Esophagus muscularis mucosa (tissue), 4 donors: ENCODE results near the gene CYSRT1. TPM values are rescaled to one million over a fixed set of nuclear protein-coding genes. Genes with fewer than 3 reads are reported as not detected.

Source experiments
- DNase-seq: peaks from one replicate; pipeline ENCODE4 v3.0.0-alpha.2; 2017; ENCODE audit errors: extremely low spot score
- H3K27ac ChIP-seq, 4 donors: fragments of 200-600 bp; sonication (generic); replicated peaks in 1 of 4; 1 replicate in 3 of 4; 2 replicates in 1 of 4; pipeline ENCODE4 v1.5.1; 2016 to 2019; ENCODE audit warnings: mild to moderate bottlenecking in 1 of 4
- H3K27me3 ChIP-seq, 4 donors: fragments of 200-600 bp; sonication (generic); one replicate each; pipeline versions ENCODE4 v1.5.1 to v1.6.0; 2016 to 2019
- H3K36me3 ChIP-seq, 4 donors: fragments of 200-600 bp; sonication (generic); one replicate each; pipeline ENCODE4 v1.5.1; 2016 to 2019
- H3K4me1 ChIP-seq, 4 donors: fragments of 200-600 bp; sonication (generic); one replicate each; pipeline ENCODE4 v1.5.1; 2016 to 2019
- H3K4me3 ChIP-seq, 4 donors: fragments of 200-600 bp; sonication (generic); 1 replicate in 2 of 4; 2 replicates in 2 of 4; pipeline ENCODE4 v1.5.1; 2016 to 2019; ENCODE audit warnings: mild to moderate bottlenecking in 4 of 4, moderate library complexity in 1 of 4
- H3K9me3 ChIP-seq, 4 donors: fragments of 200-600 bp; sonication (generic); 1 replicate in 3 of 4; 2 replicates in 1 of 4; pipeline ENCODE4 v1.5.1; 2016 to 2019
- EP300 ChIP-seq: sonication (generic); formaldehyde crosslinking; IDR thresholded peaks from one replicate; pipeline ENCODE4 v1.6.1; 2017; ENCODE audit warnings: antibody characterized with exemption
- POLR2A ChIP-seq: fragments of 450-650 bp; IDR thresholded peaks from one replicate; pipeline ENCODE4 v1.6.1; 2017; ENCODE audit warnings: antibody characterized with exemption, moderate library complexity, mild to moderate bottlenecking, low read depth
- POLR2AphosphoS5 ChIP-seq, 2 donors: sonication (generic); formaldehyde crosslinking; IDR thresholded peaks; one replicate each; pipeline ENCODE4 v1.6.1; 2017; ENCODE audit warnings: antibody characterized with exemption in 2 of 2
- WGBS: methylation state at CpG from one replicate; pipeline ENCODE4 v1.1.5; 2018; 5-methylcytosine and 5-hydroxymethylcytosine counted together
- intact Hi-C: fragments of 100-400 bp; cut with DNase I; formaldehyde crosslinking; loops from one replicate; pipeline ENCODE4 v1.15.1; 2023
- total RNA-seq, 4 donors: library from RNA; depleted of rRNA; stranded (reverse); fragments of >200 nt; gene quantifications; one replicate each; pipeline versions ENCODE4 v1.1.0 to v1.2.1, GENCODE V29; 2016
- TF ChIP-seq, protein P1 (sequence below), 3 experiments: fragments of 200-600 bp in 2 of 3; fragments of 450-650 bp in 1 of 3; sonication (generic) in 2 of 3; IDR thresholded peaks; one replicate each; pipeline ENCODE4 v1.5.1; 2017 to 2019; ENCODE audit warnings: antibody characterized with exemption in 3 of 3, mild to moderate bottlenecking in 2 of 3, moderate library complexity in 1 of 3

Gene CYSRT1
- total RNA-seq, 4 donors from 2014 or later: 0.33 to 0.45 (median 0.40) TPM; not detected in 1

DNA sequence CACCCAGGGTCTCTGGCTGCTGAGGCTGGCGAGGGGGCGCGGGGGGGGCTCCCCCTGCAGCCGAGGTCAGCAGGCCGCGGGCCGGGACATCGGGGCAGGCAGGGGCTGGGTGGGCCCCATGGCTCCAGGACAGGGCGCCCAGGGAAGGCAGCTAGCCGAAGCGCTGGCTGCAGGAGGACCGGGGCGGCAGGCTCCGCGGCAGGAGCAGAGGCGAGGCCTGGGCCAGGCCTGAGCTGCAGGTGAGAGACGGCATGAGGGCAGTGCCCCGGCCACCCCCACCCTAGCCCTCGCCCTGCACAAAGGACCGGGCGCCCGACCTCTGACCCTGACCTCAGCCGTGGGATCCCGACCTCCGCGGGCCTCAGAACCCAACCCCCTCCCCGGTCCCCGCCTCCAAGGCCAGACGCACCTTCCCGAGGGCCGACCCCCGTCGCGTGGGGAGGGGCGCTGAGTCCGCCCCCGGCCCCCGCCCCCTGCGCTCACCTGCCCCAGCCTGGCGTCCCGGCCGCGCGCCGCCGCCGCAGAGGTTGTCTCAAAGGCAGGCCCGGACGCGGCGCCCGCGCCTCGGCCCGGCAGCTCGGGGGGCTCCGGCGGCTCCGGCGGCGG lies 3.4 kb upstream of the CYSRT1 start:
- no peak overlapping the region for H3K27ac ChIP-seq
- H3K4me1 ChIP-seq: peaks cover 30 to 51% (median 36%) of the 10 kb centered on the region in 4 donors
- intact Hi-C loops: loop anchor here (2.0 to 5.0 kb wide), 2 partner anchors 21 to 34 kb away; partner anchors contain the start of genes ANAPC2, SSNA1 and TPRN
- H3K9me3 ChIP-seq: no peaks in the 10 kb centered on the region
- no peak for DNase-seq
- H3K27me3 ChIP-seq: peaks cover 0 to 2% (median 0%) of the 10 kb centered on the region in 4 donors
- peaks cover 0 to 2% (median under 1%) of the 10 kb centered on the region in 4 donors for H3K36me3 ChIP-seq
- TF ChIP-seq, protein P1, sequence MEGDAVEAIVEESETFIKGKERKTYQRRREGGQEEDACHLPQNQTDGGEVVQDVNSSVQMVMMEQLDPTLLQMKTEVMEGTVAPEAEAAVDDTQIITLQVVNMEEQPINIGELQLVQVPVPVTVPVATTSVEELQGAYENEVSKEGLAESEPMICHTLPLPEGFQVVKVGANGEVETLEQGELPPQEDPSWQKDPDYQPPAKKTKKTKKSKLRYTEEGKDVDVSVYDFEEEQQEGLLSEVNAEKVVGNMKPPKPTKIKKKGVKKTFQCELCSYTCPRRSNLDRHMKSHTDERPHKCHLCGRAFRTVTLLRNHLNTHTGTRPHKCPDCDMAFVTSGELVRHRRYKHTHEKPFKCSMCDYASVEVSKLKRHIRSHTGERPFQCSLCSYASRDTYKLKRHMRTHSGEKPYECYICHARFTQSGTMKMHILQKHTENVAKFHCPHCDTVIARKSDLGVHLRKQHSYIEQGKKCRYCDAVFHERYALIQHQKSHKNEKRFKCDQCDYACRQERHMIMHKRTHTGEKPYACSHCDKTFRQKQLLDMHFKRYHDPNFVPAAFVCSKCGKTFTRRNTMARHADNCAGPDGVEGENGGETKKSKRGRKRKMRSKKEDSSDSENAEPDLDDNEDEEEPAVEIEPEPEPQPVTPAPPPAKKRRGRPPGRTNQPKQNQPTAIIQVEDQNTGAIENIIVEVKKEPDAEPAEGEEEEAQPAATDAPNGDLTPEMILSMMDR (IDR thresholded peaks at IDR 0.05): no peak
- TF ChIP-seq EP300 (no peak), POLR2AphosphoS5 (IDR thresholded peaks at IDR 0.05) (no peak), POLR2A (no peak)
- H3K4me3 ChIP-seq: peak overlapping the region; percentile 50 to 87 (median 80)
- 0% methylated on average over 3 of the region's 61 CpGs for WGBS

DNA sequence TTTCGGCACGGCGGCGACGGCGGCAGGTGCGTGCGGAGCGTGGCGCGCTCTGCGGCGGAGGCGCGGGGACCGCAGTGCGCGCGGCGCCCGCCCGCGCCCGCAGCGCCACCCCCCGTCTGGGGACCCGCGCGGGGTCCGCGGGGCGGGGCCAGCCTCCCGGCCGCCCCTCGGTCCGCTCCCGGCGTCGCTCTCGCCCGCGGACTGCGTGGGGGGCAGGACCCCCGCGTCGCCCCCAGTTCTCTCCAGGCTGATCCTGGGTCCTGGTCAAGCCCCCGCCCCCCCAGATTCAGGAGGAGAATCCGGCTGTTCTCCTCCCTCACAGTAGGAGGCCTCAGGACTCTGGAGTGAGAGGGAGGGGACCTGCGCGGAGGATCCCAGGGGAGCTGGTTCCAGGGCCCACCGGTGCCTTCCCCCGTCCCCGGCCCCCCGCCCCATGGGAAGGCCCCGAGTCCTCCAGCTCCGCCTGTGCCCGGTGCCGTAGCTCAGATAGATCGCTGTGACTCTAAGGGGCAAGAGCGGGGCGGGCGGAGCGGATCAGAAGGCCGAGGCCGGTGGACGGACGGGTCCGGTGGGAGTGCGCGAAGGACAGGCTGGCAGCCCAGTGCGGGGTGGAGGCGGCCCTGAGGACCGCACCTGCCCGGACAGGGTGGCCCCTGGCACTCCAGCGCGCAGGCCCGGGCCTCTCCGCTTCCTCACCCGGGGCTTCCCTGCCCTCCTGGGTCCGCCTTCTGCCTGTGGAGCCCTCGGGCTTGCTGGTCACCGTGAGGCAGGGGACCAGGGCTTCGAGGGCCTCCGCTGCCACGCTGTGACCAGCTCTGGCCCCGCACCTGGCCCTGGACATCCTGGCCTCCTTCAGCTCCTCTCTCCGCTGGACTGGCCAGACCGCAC lies 2.5 kb upstream of the CYSRT1 start, which contains the start of gene RNF208:
RNF208 (minus strand) TSS at position 51 of the 888 bp plus-strand sequence. CDS start 1,028 bp downstream, outside the sequence.
- Histone ChIP-seq H3K27ac (peak within 1 kb of the TSS; percentile 91 to 94 (median 92)), H3K36me3 (no peaks in the 10 kb centered on the region), H3K9me3 (no peaks in the 10 kb centered on the region), H3K4me3 (peak within 1 kb of the TSS; percentile 72 to 87 (median 80)), H3K27me3 (peaks cover 0 to 10% (median 4%) of the 10 kb centered on the region in 4 donors), H3K4me1 (peaks cover 31 to 47% (median 36%) of the 10 kb centered on the region in 4 donors)
- intact Hi-C loops: loop anchor here (5.0 kb wide), 1 partner anchor 35 kb away; the partner anchor contains the start of genes ANAPC2 and SSNA1
- WGBS: 4% methylated on average over 24 of the region's 88 CpGs
- no peak for DNase-seq
- TF ChIP-seq, protein P1 (IDR thresholded peaks at IDR 0.05): no peak
- TF ChIP-seq POLR2A (no peak), EP300 (no peak), POLR2AphosphoS5 (IDR thresholded peaks at IDR 0.05) (no peak)

DNA sequence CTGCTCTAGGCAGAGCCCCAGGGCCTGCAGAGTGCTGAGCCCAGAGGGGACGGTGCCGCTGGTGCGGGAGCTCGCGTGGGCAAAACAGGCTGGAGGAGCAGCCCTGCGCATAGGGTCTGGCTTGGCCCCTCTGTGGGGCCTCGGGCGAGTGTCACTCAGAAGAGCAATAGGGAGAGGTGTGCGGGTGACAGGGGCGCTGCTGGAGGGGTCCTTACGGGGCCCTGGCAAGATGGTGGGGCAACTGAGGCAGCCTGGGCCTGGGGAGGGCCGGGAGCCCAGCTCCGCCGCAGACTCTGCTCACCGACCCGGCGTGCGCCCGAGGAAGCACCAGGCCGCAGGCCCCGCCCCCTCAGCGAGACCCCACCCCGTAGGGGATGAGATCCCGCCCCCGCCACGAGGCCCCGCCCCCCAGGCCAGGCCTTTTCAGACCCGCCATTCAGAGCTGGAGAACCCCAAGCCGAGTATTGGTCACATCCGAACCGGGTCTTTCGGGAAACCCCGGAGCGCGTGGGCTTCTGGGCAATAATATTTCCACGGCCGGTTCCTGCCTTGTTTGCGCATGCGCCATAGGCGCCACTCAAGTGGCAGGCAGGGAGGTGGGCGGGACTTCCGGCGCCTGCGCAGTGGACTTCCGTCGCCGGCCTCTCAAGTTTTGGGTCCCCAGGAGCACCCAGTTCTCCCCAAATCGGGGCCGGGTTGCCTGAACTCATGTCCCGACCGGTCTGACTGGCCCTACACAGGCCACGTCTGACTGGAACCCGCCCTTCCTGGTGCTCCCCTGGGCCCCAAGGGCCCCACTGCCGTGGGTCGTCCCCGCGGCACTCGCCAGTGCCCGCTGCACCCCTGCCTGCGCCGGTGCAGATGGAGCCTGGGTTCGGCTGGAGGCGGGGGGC lies 1.6 kb upstream of the CYSRT1 start:
- TF ChIP-seq POLR2AphosphoS5 (IDR thresholded peaks at IDR 0.05) (peak; percentile 76 to 91), EP300 (no peak), POLR2A (peak; percentile 39)
- TF ChIP-seq, protein P1 (IDR thresholded peaks at IDR 0.05): peak in 1 of 3 experiments; percentile 24
- intact Hi-C loops: loop anchor here (5.0 kb wide), 1 partner anchor 36 kb away; the partner anchor contains the start of genes ANAPC2 and SSNA1
- Histone ChIP-seq H3K4me3 (peak overlapping the region; percentile 72 to 87 (median 80)), H3K27ac (peak overlapping the region; percentile 91 to 94 (median 92)), H3K9me3 (no peaks in the 10 kb centered on the region), H3K4me1 (peaks cover 28 to 47% (median 36%) of the 10 kb centered on the region in 4 donors), H3K27me3 (peaks cover 0 to 19% (median 6%) of the 10 kb centered on the region in 4 donors), H3K36me3 (no peaks in the 10 kb centered on the region)
- WGBS: 2% methylated on average over 36 of the region's 63 CpGs
- DNase-seq: peak; percentile 100

DNA sequence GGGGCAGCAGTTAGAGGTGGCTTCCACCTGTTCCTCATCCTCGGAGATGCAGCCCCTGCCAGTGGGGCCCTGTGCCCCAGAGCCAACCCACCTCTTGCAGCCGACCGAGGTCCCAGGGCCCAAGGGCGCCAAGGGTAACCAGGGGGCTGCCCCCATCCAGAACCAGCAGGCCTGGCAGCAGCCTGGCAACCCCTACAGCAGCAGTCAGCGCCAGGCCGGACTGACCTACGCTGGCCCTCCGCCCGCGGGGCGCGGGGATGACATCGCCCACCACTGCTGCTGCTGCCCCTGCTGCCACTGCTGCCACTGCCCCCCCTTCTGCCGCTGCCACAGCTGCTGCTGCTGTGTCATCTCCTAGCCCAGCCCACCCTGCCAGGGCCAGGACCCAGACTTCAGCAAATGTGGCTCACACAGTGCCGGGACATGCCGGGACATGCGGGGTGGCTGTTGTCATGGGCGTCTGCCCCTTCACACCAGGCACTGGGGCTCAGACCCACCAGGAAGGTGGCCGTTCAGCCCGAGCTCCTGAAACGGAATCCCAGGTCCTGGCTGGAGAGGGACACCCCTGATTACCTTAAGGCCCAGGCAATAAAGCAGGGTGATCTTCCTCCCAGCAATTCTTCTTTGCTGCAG lies 841 bp downstream of the CYSRT1 start:
- H3K4me1 ChIP-seq: peaks cover 21 to 41% (median 36%) of the 10 kb centered on the region in 4 donors
- H3K4me3 ChIP-seq: no peak overlapping the region
- no peak for DNase-seq
- no peaks in the 10 kb centered on the region for H3K9me3 ChIP-seq
- peaks cover 0 to 44% (median 28%) of the 10 kb centered on the region in 4 donors for H3K27me3 ChIP-seq
- TF ChIP-seq EP300: no peak
- no peak for TF ChIP-seq POLR2A
- TF ChIP-seq POLR2AphosphoS5 (IDR thresholded peaks at IDR 0.05): no peak
- TF ChIP-seq, protein P1 (IDR thresholded peaks at IDR 0.05): no peak
- intact Hi-C loops: loop anchor here (2.0 kb wide), 1 partner anchor 107 kb away; no protein-coding TSS in a partner anchor
- no peak overlapping the region for H3K27ac ChIP-seq
- 83% methylated on average over 9 of the region's 21 CpGs for WGBS
- H3K36me3 ChIP-seq: no peaks in the 10 kb centered on the region
